CD4-positive, alpha-beta T cell (primary cell): ENCODE measurements around the gene TMEM45B. TPM values are rescaled to one million over a fixed set of nuclear protein-coding genes. Genes with fewer than 3 reads are reported as not detected.

Experiments used
- ATAC-seq: fragments of 200-7000 bp; cut with Tn5 transposase; one replicate; pipeline ENCODE4 v1.10.0; 2022; ENCODE audit warnings: mild to moderate bottlenecking; ENCODE audit not compliant: poor library complexity
- CTCF ChIA-PET: fragments of 350-600 bp; sonication (Branson Sonifier 250); formaldehyde crosslinking; loops from one replicate; lab custom pipeline; 2021; ENCODE audit warnings: antibody characterized with exemption, inconsistent platforms; lab: Charles Lee
- POLR2A ChIA-PET: fragments of 350-600 bp; sonication (Branson Sonifier 250); formaldehyde crosslinking; loops from one replicate; lab custom pipeline; 2021; ENCODE audit warnings: antibody characterized with exemption, inconsistent platforms; lab: Charles Lee
- DNase-seq, 14 experiments: peaks; one replicate each; pipeline ENCODE4 v3.0.0-alpha.2; 2013 to 2020; ENCODE audit warnings: mixed read lengths in 2 of 14
- H3K27ac ChIP-seq, 2 donors: one replicate each; pipeline versions ENCODE4 v1.5.1 to v1.7.0; 2013; ENCODE audit warnings: low read length in 2 of 2, low read depth in 1 of 2, mild to moderate bottlenecking in 1 of 2
- H3K27me3 ChIP-seq, 2 experiments: 1 replicate in 1 of 2; 2 replicates in 1 of 2; pipeline versions ENCODE4 v1.6.1 to v1.7.0; 2013; ENCODE audit warnings: low read length in 2 of 2, control low read depth in 1 of 2, mild to moderate bottlenecking in 1 of 2, moderate library complexity in 1 of 2; ENCODE audit not compliant: insufficient read depth in 2 of 2, control insufficient read depth in 1 of 2
- H3K36me3 ChIP-seq: one replicate; pipeline ENCODE4 v1.6.1; 2013; ENCODE audit warnings: low read length, control low read depth; ENCODE audit not compliant: insufficient read depth
- H3K4me1 ChIP-seq: one replicate; pipeline ENCODE4 v1.6.1; 2013; ENCODE audit warnings: low read length, control low read depth; ENCODE audit not compliant: insufficient read depth
- H3K4me3 ChIP-seq: one replicate; pipeline ENCODE4 v1.5.1; 2013; ENCODE audit warnings: mild to moderate bottlenecking, low read length, moderate library complexity
- H3K9me3 ChIP-seq, 2 experiments: 1 replicate in 1 of 2; 2 replicates in 1 of 2; pipeline versions ENCODE4 v1.6.1 to v1.7.0; 2013; ENCODE audit warnings: low read length in 2 of 2, mild to moderate bottlenecking in 2 of 2, control low read depth in 1 of 2, moderate library complexity in 1 of 2; ENCODE audit not compliant: control insufficient read depth in 1 of 2, insufficient read depth in 1 of 2
- H3K27ac Mint-ChIP-seq: one replicate; pipeline ENCODE4 v1.8.0; 2020; ENCODE audit warnings: mixed read lengths
- H3K27me3 Mint-ChIP-seq: one replicate; pipeline ENCODE4 v1.8.0; 2021; ENCODE audit warnings: mixed read lengths
- H3K36me3 Mint-ChIP-seq: one replicate; pipeline ENCODE4 v1.8.0; 2021; ENCODE audit warnings: low read depth, mixed read lengths
- H3K4me1 Mint-ChIP-seq: one replicate; pipeline ENCODE4 v1.8.0; 2021; ENCODE audit warnings: low read depth, mixed read lengths
- H3K4me3 Mint-ChIP-seq: one replicate; pipeline ENCODE4 v1.8.0; 2020; ENCODE audit warnings: mild to moderate bottlenecking, mixed read lengths
- H3K9me3 Mint-ChIP-seq: one replicate; pipeline ENCODE4 v1.8.0; 2020; ENCODE audit warnings: mixed read lengths
- CTCF ChIP-seq: fragments of 200-600 bp; IDR thresholded peaks from one replicate; pipeline ENCODE4 v1.8.0; 2022; ENCODE audit warnings: antibody characterized with exemption, mild to moderate bottlenecking
- intact Hi-C, 2 experiments: fragments of 100-400 bp; cut with DNase I in 1 of 2; cut with micrococcal nuclease in 1 of 2; formaldehyde crosslinking; loops; one replicate each; pipeline versions ENCODE4 v1.15.1 to v1.9.0; 2023 to 2025; cut with DNase I, micrococcal nuclease
- total RNA-seq, 174 experiments: library from RNA in 2 of 174; stranded (reverse) in 2 of 174; gene quantifications; one replicate each; pipeline ENCODE4 v1.2.3 and lab custom pipeline; 2021 to 2026

Gene TMEM45B
- total RNA-seq, 2 experiments from 2014 or later = 1.7 to 1.9 TPM

GRCh38 chr11:129884581-129884980 is 68.9 kb downstream of the TMEM45B start:
- Histone ChIP-seq H3K27me3 (no peaks in the 10 kb centered on the region), H3K9me3 (no peaks in the 10 kb centered on the region), H3K27ac (no peak overlapping the region), H3K4me1 (peaks cover 13% of the 10 kb centered on the region), H3K36me3 (peaks cover 88% of the 10 kb centered on the region), H3K4me3 (no peak overlapping the region)
- DNase-seq (no peak), ATAC-seq (no peak)
- ChIA-PET POLR2A (interaction anchor here (0.9 to 1.4 kb wide), 2 partner anchors 10 to 31 kb away, joined by 3 to 5 read pairs; no protein-coding TSS in a partner anchor), CTCF (no interaction called here)
- Mint-ChIP-seq H3K27me3 (no peaks in the 10 kb centered on the region), H3K4me3 (no peak overlapping the region), H3K9me3 (no peaks in the 10 kb centered on the region), H3K36me3 (peaks cover 96% of the 10 kb centered on the region), H3K4me1 (peaks cover 27% of the 10 kb centered on the region), H3K27ac (no peak overlapping the region)
- no peak for TF ChIP-seq CTCF
- intact Hi-C loops = no loop called here

GRCh38 chr11:129885381-129885780 is 69.7 kb downstream of the TMEM45B start:
- H3K9me3 Mint-ChIP-seq = no peaks in the 10 kb centered on the region
- no peak overlapping the region for H3K27ac ChIP-seq
- ChIA-PET CTCF (no interaction called here), POLR2A (interaction anchor here (0.5 kb wide), 1 partner anchor 248 kb away, joined by 3 read pairs; no protein-coding TSS in a partner anchor)
- intact Hi-C loops = no loop called here
- no peaks in the 10 kb centered on the region for H3K9me3 ChIP-seq
- no peaks in the 10 kb centered on the region for H3K27me3 Mint-ChIP-seq
- H3K36me3 Mint-ChIP-seq = peaks cover 96% of the 10 kb centered on the region
- no peak overlapping the region for H3K4me3 ChIP-seq
- no peak overlapping the region for H3K27ac Mint-ChIP-seq
- peaks cover 87% of the 10 kb centered on the region for H3K36me3 ChIP-seq
- H3K4me1 ChIP-seq = peaks cover 15% of the 10 kb centered on the region
- ATAC-seq (no peak), DNase-seq (no peak)
- H3K4me1 Mint-ChIP-seq = peaks cover 35% of the 10 kb centered on the region
- TF ChIP-seq CTCF = no peak
- H3K27me3 ChIP-seq = no peaks in the 10 kb centered on the region
- no peak overlapping the region for H3K4me3 Mint-ChIP-seq

- H3K4me3 ChIP-seq = no peak overlapping the region
- intact Hi-C loops = no loop called here
- Mint-ChIP-seq H3K36me3 (peaks cover 93% of the 10 kb centered on the region), H3K9me3 (no peaks in the 10 kb centered on the region), H3K4me3 (peak overlapping the region; percentile 26), H3K4me1 (peaks cover 57% of the 10 kb centered on the region), H3K27me3 (no peaks in the 10 kb centered on the region), H3K27ac (peak overlapping the region; percentile 74)
- POLR2A ChIA-PET = interaction anchor here (1.2 to 1.6 kb wide), 4 partner anchors 35 to 244 kb away, joined by 3 to 6 read pairs (median 4); partner anchors contain the start of gene PRDM10
- no peaks in the 10 kb centered on the region for H3K9me3 ChIP-seq
- peak in 7 of 14 experiments; percentile 4 to 62 (median 47) for DNase-seq
- peak overlapping the region in 1 of 2 donors; percentile 13 for H3K27ac ChIP-seq
- H3K4me1 ChIP-seq = peaks cover 15% of the 10 kb centered on the region
- no peaks in the 10 kb centered on the region for H3K27me3 ChIP-seq
- TF ChIP-seq CTCF = no peak
- ATAC-seq = peak; percentile 94
- CTCF ChIA-PET = no interaction called here
- peaks cover 83% of the 10 kb centered on the region for H3K36me3 ChIP-seq
These were observed 72.8 kb downstream of the TMEM45B start for GRCh38 chr11:129888451-129888850.
